ENCODE results near the gene SEC11A.
"Not testable (repeated sequence)": the region's sequence is repeated elsewhere in the genome, so short reads cannot be mapped to it uniquely, and the experiment has no call there.

Gene SEC11A

GRCh38 chr15:84649706-84650105 lies 66.2 kb downstream of the SEC11A start:
- H3K9ac ChIP-seq (ENCODE audit: insufficient read length), result no peak overlapping the region
- H3K27ac ChIP-seq, result no peak overlapping the region
- TF ChIP-seq FOXP2 (optimal IDR thresholded peaks at IDR 0.05; ENCODE audit: control extremely low read depth, extremely low read length, insufficient read depth) (no peak), EZH2 (IDR thresholded peaks at IDR 0.05) (no peak), POLR2AphosphoS5 (IDR thresholded peaks at IDR 0.05; ENCODE audit: borderline replicate concordance, low read depth, low read length) (no peak)
- no peak overlapping the region for H3K4me3 ChIP-seq
- no peaks in the 10 kb centered on the region for H3K9me3 ChIP-seq (ENCODE audit: low read depth, low read length)
- DNase-seq (ENCODE audit: low read depth, low spot score), result no peak
- peaks cover 69% of the 10 kb centered on the region for H3K36me3 ChIP-seq (ENCODE audit: insufficient read depth, low read length)

GRCh38 chr15:84648539-84648938 lies 67.4 kb downstream of the SEC11A start:
- no peak for DNase-seq (ENCODE audit: low read depth, low spot score)
- H3K27ac ChIP-seq, result no peak overlapping the region
- peaks cover 75% of the 10 kb centered on the region for H3K36me3 ChIP-seq (ENCODE audit: insufficient read depth, low read length)
- no peak overlapping the region for H3K9ac ChIP-seq (ENCODE audit: insufficient read length)
- no peak overlapping the region for H3K4me3 ChIP-seq
- H3K9me3 ChIP-seq (ENCODE audit: low read depth, low read length), result no peaks in the 10 kb centered on the region
- TF ChIP-seq POLR2AphosphoS5 (IDR thresholded peaks at IDR 0.05; ENCODE audit: borderline replicate concordance, low read depth, low read length) (no peak), FOXP2 (optimal IDR thresholded peaks at IDR 0.05; ENCODE audit: control extremely low read depth, extremely low read length, insufficient read depth) (no peak), EZH2 (IDR thresholded peaks at IDR 0.05) (no peak)

- Histone ChIP-seq H3K4me3 (no peak overlapping the region), H3K9ac (ENCODE audit: insufficient read length) (no peak overlapping the region), H3K36me3 (ENCODE audit: insufficient read depth, low read length) (peaks cover 80% of the 10 kb centered on the region), H3K27ac (no peak overlapping the region), H3K9me3 (ENCODE audit: low read depth, low read length) (no peaks in the 10 kb centered on the region)
- TF ChIP-seq EZH2 (IDR thresholded peaks at IDR 0.05) (no peak), FOXP2 (optimal IDR thresholded peaks at IDR 0.05; ENCODE audit: control extremely low read depth, extremely low read length, insufficient read depth) (no peak), POLR2AphosphoS5 (IDR thresholded peaks at IDR 0.05; ENCODE audit: borderline replicate concordance, low read depth, low read length) (no peak)
- DNase-seq (ENCODE audit: low read depth, low spot score), result no peak
Observed at GRCh38 chr15:84647726-84648125, 68.2 kb downstream of the SEC11A start.

DNA sequence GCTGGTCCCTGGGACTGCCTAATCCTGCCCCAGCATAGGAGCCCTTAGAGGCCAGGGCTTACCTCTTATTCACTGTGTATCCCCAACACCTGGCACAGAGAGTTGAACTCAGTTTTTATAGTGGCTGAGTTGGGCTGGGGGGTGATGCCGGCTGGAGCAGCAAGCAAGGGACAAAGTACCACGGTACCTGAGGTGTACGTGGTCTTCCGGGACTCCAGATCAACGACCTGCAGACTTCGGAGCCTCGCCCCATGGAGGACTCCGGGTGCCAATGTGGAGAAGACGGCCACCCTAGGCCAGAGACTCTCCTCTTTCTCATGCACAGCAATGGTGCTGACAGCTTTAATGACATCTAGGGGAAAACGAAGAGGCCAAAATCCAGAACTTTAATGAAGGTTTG lies 69.9 kb downstream of the SEC11A start:
- no peak for TF ChIP-seq EZH2 (IDR thresholded peaks at IDR 0.05)
- no peak for TF ChIP-seq POLR2AphosphoS5 (IDR thresholded peaks at IDR 0.05; ENCODE audit: borderline replicate concordance, low read depth, low read length)
- TF ChIP-seq FOXP2 (optimal IDR thresholded peaks at IDR 0.05; ENCODE audit: control extremely low read depth, extremely low read length, insufficient read depth), result no peak
- H3K27ac ChIP-seq, result no peak overlapping the region
- no peak overlapping the region for H3K4me3 ChIP-seq
- H3K9me3 ChIP-seq (ENCODE audit: low read depth, low read length), result no peaks in the 10 kb centered on the region
- H3K36me3 ChIP-seq (ENCODE audit: insufficient read depth, low read length), result peaks cover 76% of the 10 kb centered on the region
- DNase-seq (ENCODE audit: low read depth, low spot score), result no peak
- no peak overlapping the region for H3K9ac ChIP-seq (ENCODE audit: insufficient read length)

DNA sequence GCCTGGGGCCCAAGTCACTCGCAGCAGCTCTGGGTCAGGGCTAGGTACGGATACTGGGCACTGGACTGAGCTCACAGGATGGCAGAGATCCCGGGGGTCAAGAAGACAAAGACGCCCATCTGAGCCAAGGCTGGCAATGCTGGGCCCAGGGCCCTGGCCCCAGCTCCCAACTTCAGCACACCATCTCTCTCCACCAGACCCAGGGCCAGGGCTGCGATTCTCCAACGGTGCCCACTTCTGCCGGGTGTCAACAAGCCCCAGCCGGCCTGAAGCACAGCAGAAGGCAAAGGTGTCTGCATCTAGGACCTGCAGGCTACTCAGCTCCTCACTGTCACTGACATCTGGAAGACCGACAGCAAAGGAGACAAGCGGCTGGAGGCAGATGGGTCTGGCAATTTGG lies 70.4 kb downstream of the SEC11A start:
- DNase-seq (ENCODE audit: low read depth, low spot score), result no peak
- no peaks in the 10 kb centered on the region for H3K9me3 ChIP-seq (ENCODE audit: low read depth, low read length)
- H3K4me3 ChIP-seq, result no peak overlapping the region
- no peak overlapping the region for H3K27ac ChIP-seq
- no peak overlapping the region for H3K9ac ChIP-seq (ENCODE audit: insufficient read length)
- peaks cover 78% of the 10 kb centered on the region for H3K36me3 ChIP-seq (ENCODE audit: insufficient read depth, low read length)
- TF ChIP-seq EZH2 (IDR thresholded peaks at IDR 0.05) (no peak), FOXP2 (optimal IDR thresholded peaks at IDR 0.05; ENCODE audit: control extremely low read depth, extremely low read length, insufficient read depth) (no peak), POLR2AphosphoS5 (IDR thresholded peaks at IDR 0.05; ENCODE audit: borderline replicate concordance, low read depth, low read length) (no peak)

- Histone ChIP-seq H3K36me3 (ENCODE audit: insufficient read depth, low read length) (peaks cover 83% of the 10 kb centered on the region), H3K9me3 (ENCODE audit: low read depth, low read length) (no peaks in the 10 kb centered on the region), H3K4me3 (no peak overlapping the region), H3K27ac (no peak overlapping the region), H3K9ac (ENCODE audit: insufficient read length) (no peak overlapping the region)
- DNase-seq (ENCODE audit: low read depth, low spot score), result no peak
- TF ChIP-seq POLR2AphosphoS5 (IDR thresholded peaks at IDR 0.05; ENCODE audit: borderline replicate concordance, low read depth, low read length) (no peak), FOXP2 (optimal IDR thresholded peaks at IDR 0.05; ENCODE audit: control extremely low read depth, extremely low read length, insufficient read depth) (no peak), EZH2 (IDR thresholded peaks at IDR 0.05) (no peak)
Observed at GRCh38 chr15:84643838-84644237, 72.1 kb downstream of the SEC11A start.

- not testable (repeated sequence) for H3K4me3 ChIP-seq; H3K9ac ChIP-seq (ENCODE audit: insufficient read length); DNase-seq (ENCODE audit: low read depth, low spot score); H3K27ac ChIP-seq; H3K9me3 ChIP-seq (ENCODE audit: low read depth, low read length)
- H3K36me3 ChIP-seq (ENCODE audit: insufficient read depth, low read length), result peaks cover 82% of the 10 kb centered on the region
Observed at GRCh38 chr15:84642640-84643039, 73.3 kb downstream of the SEC11A start.

- H3K9ac ChIP-seq (ENCODE audit: insufficient read length); H3K4me3 ChIP-seq; H3K9me3 ChIP-seq (ENCODE audit: low read depth, low read length); H3K27ac ChIP-seq; DNase-seq (ENCODE audit: low read depth, low spot score): not testable (repeated sequence)
- peaks cover 75% of the 10 kb centered on the region for H3K36me3 ChIP-seq (ENCODE audit: insufficient read depth, low read length)
Observed at GRCh38 chr15:84641871-84642270, 74.1 kb downstream of the SEC11A start.

DNA sequence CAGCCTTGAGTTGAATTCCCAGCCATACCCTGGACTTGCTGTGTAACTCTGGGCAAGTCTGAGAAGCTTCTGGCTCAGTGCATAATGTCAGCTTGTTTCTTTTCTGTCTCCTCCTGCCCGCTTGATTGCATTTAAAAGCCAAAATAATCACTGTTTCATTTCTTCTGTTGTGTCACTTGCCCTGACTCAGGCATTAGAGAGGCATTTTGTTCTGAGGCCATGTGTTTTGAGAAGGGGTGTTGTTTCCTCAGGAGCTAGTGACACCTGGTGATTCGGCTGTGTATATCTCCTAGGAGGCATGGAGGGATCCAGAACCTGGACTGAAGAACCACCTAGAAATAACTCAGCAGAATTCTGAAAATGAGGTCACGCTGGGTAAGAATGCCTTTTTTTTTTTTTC lies 77.8 kb downstream of the SEC11A start:
- H3K36me3 ChIP-seq (ENCODE audit: insufficient read depth, low read length), result peaks cover 47% of the 10 kb centered on the region
- DNase-seq (ENCODE audit: low read depth, low spot score), result no peak
- no peaks in the 10 kb centered on the region for H3K9me3 ChIP-seq (ENCODE audit: low read depth, low read length)
- H3K4me3 ChIP-seq, result no peak overlapping the region
- H3K9ac ChIP-seq (ENCODE audit: insufficient read length), result peak overlapping the region; percentile 71
- TF ChIP-seq FOXP2 (optimal IDR thresholded peaks at IDR 0.05; ENCODE audit: control extremely low read depth, extremely low read length, insufficient read depth), result no peak
- TF ChIP-seq EZH2 (IDR thresholded peaks at IDR 0.05), result no peak
- no peak; the same call in 1 of the 2 replicates for TF ChIP-seq POLR2AphosphoS5 (IDR thresholded peaks at IDR 0.05; ENCODE audit: borderline replicate concordance, low read depth, low read length)
- H3K27ac ChIP-seq, result peak overlapping the region; percentile 95
